HG03457 (cell line): Measurements from ENCODE around the gene ZFP36L2.

Experiments
- ATAC-seq: cut with Tn5 transposase; IDR thresholded peaks from one replicate; pipeline ENCODE4 v1.9.1; 2021; ENCODE audit warnings: moderate number of reproducible peaks; ENCODE audit not compliant: unreplicated experiment

ZFP36L2 gene

GRCh38 chr2:43224571-43225092, 1.8 kb downstream of the ZFP36L2 start:
- no peak for ATAC-seq

- no peak for ATAC-seq
Observed at GRCh38 chr2:43224131-43224570, 2.3 kb downstream of the ZFP36L2 start.

- ATAC-seq = no peak
Observed at GRCh38 chr2:43223521-43224001, 2.8 kb downstream of the ZFP36L2 start.

- no peak for ATAC-seq
Observed at GRCh38 chr2:43222475-43223309, 3.7 kb downstream of the ZFP36L2 start.

- no peak for ATAC-seq
Observed at GRCh38 chr2:43221763-43222474, 4.5 kb downstream of the ZFP36L2 start.

- ATAC-seq = no peak
Observed at GRCh38 chr2:43221124-43221762, 5.2 kb downstream of the ZFP36L2 start.

GRCh38 chr2:43220760-43221123, 5.7 kb downstream of the ZFP36L2 start:
- no peak for ATAC-seq

- no peak for ATAC-seq
Observed at GRCh38 chr2:43220229-43220751, 6.1 kb downstream of the ZFP36L2 start.

- ATAC-seq = peak; percentile 53
Observed at GRCh38 chr2:43219383-43220228, 6.8 kb downstream of the ZFP36L2 start.

- ATAC-seq = no peak
Observed at GRCh38 chr2:43218702-43219382, 7.6 kb downstream of the ZFP36L2 start.

GRCh38 chr2:43218155-43218701, 8.2 kb downstream of the ZFP36L2 start:
- no peak for ATAC-seq

GRCh38 chr2:43217228-43218154, 8.9 kb downstream of the ZFP36L2 start:
- no peak for ATAC-seq

- no peak for ATAC-seq
Observed at GRCh38 chr2:43216629-43217028, 9.8 kb downstream of the ZFP36L2 start.

GRCh38 chr2:43215673-43216255, 10.6 kb downstream of the ZFP36L2 start:
- ATAC-seq = no peak

GRCh38 chr2:43214253-43214652, 12.2 kb downstream of the ZFP36L2 start:
- ATAC-seq = no peak

- no peak for ATAC-seq
Observed at GRCh38 chr2:43212931-43213330, 13.5 kb downstream of the ZFP36L2 start.

- no peak for ATAC-seq
Observed at GRCh38 chr2:43212216-43212835, 14.1 kb downstream of the ZFP36L2 start.
